HG03439 (cell line): ENCODE results near the gene ODAD4.

ENCODE experiments used
- ATAC-seq: cut with Tn5 transposase; IDR thresholded peaks from one replicate; pipeline ENCODE4 v1.9.1; 2021; ENCODE audit warnings: mild to moderate bottlenecking, moderate library complexity; ENCODE audit not compliant: unreplicated experiment

Gene ODAD4

DNA sequence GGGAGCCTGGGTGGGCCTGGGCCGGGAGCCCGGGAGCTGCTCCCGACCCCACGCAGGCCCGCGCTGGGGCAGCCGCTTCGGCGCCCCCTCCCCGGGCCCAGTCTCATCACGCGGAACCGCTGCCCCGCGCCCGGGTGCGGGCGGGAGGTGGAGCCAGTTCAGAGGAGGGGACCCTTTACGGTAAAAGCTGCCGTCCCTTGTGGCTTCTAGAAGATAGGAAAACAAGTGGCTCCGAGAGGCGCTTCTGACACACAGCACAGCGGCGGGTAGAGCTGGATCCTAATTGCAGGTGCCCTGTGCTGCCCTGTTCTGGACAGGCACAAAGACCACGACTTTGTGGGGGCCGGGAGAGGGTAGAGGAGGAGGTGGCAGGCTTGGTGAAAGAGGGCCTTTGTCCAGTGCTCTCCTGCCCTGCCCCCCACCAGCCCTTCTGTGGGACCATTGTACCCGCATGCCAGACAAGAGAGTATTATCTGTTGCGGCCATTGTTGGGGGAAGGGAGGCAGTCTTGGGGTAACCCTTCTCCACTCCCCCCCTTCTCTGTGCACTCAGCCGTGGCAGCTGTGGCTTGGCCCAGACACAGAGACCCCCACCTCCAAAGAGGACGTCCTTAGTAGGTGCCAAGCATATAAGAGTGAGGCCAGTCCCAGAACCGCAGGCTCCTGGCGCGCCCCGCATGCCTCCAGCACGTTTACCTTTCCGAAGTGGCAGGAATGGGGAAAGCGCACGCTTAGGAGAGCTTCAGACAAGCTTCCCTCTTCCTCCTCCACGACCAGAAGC, 36.9 kb downstream of the ODAD4 start:
- no peak for ATAC-seq

DNA sequence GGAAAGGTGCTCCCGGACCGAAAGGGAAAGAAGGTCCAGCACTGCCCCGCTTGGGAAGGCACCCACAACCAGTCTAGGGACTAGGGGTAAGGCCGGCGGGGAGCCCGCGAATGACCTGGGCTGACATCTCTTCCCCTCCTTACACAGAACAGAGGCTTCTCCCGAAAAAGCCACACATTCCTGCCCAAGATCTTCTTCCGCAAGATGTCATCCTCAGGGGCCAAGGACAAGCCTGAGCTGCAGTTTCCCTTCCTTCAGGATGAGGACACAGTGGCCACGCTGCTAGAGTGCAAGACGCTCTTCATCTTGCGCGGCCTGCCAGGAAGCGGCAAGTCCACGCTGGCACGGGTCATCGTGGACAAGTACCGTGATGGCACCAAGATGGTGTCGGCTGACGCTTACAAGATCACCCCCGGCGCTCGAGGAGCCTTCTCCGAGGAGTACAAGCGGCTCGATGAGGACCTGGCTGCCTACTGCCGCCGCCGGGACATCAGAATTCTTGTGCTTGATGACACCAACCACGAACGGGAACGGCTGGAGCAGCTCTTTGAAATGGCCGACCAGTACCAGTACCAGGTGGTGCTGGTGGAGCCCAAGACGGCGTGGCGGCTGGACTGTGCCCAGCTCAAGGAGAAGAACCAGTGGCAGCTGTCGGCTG, 37.6 kb downstream of the ODAD4 start:
- ATAC-seq: no peak

DNA sequence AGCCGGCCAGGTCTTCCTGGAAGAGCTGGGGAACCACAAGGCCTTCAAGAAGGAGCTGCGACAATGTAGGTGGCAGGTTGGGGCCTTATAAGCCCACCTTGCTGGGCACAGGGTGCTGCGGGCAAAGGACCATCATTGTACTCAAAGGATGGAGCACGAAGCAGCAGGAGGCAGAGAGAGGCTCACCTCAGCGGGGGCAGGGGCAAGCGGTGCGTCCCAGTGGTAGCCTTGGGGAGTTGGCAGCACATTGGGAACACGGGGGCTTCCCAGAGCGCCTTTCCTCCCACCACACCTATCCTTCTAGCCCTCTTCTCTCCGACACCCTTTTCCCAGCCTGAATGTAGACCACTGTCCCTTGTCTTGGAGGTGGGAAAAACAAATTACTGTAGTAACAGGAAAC, 38.3 kb downstream of the ODAD4 start:
- ATAC-seq: no peak

DNA sequence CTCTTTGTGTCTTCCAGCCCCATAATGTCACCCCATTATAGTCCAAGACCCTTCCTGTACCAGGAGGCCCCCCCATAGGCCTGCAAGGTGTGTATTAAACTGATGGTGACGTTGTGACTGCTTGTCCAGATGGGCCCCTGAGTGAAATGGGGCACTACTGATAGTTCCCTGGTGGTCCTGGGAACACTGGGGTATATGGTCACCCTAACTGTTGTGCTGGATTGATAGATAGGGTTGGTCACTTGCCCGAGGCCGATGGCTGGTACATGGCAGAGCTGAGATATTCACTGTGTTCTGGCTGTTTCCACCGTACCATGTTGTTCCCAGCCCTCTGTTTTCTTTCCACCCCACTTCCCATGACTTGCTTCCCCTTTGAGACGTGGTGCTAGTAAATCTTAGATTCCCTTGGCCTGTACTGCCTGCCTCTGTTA, 40.5 kb downstream of the ODAD4 start:
- no peak for ATAC-seq

DNA sequence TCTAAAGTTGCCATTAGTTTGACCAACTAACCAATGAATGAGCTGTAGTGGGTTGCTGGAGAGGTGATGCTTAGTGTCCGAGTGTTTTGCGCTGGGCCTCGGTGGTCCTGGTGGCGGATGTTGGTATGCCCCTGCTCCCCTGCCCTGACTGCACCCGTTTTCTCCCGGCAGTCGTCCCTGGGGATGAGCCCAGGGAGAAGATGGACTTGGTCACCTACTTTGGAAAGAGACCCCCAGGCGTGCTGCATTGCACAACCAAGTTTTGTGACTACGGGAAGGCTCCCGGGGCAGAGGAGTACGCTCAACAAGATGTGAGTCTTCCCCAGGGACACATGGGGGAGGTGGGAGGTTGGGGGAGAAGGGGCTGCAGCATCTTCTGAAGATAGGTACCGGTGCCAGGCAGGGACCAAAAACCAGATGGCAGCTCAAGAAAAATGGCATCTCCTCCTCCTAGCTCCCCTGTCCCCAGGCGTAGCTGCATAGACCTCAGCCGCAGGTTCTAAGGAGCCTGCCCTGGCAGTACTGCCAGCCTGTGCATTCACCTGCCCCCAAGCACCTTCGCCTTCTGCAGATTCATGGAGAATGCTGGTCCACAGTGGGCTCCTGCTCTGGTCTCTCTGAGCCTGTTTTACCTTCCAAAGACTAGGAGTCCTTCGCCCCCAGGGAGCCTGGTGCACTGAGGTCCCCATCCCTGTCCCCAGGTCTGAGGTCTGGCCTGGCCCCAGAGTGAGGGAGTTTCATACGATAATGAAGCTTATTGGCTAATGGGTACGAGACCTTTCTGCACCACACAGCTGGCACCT, 41.5 kb downstream of the ODAD4 start:
- ATAC-seq: no peak

DNA sequence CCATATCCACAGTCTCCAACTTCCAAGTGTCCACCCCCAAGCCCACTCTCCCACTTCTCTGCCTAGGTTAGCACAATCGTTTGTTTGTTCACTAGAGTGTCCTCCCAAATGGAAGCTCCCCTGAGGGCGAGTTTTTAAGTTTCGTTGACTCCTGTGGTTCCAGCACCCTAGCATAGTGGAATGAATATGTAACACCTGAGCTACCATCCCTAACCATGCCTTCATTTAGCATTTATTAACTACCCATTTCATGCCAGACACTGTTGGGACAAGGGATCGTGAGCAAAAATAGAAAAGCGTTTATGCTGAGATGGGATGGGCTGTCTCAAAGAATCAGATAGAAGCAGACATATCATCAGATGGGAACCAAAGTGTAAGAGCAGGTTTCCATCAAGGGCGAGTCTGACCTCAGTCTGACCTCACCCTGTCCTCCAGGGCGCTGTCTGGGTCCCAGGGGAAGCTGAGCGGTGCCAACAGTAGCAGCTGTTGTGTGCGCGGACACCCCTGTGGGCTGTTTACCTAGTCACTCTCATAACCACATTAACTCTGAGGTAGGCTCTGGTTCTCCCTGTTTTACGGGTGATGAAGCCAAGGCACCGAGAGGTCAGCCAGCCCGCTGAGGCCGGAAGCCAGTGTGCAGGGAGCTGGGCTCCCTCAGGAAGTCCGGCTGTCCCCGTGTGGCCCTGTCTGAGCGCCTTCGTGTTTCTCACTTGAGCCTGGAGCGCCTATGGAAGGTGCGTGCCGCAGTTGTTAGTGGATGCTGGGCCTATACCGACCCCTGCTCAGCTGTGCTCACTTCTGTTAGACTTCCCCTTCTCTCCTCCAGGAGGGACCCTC, 42.4 kb downstream of the ODAD4 start:
- ATAC-seq: no peak

DNA sequence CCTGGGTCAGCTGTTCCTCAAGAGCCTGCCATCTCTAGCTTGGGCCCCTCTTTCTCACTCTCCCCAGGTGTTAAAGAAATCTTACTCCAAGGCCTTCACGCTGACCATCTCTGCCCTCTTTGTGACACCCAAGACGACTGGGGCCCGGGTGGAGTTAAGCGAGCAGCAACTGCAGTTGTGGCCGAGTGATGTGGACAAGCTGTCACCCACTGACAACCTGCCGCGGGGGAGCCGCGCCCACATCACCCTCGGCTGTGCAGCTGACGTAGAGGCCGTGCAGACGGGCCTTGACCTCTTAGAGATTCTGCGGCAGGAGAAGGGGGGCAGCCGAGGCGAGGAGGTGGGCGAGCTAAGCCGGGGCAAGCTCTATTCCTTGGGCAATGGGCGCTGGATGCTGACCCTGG, 43.0 kb downstream of the ODAD4 start:
- ATAC-seq: no peak

DNA sequence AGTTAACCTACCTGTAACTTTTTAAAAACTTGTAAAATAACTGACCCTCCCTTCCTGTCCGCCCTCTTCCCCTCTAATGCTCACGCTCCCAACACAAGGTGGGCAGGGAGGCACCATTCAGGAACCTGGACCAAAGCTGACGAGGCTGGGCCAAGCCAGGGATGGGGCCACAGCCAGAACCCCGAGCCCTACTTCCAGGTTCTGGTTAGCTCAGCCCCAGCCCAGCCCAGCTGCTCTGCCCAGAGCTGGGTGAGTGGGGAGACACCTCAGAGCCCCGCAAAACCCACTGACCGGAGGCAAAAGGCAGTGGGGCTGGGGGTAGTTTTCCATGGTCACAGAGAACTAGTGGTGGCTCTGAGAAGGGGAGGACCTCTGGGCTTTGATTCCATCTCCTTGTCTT, 43.6 kb downstream of the ODAD4 start:
- no peak for ATAC-seq

DNA sequence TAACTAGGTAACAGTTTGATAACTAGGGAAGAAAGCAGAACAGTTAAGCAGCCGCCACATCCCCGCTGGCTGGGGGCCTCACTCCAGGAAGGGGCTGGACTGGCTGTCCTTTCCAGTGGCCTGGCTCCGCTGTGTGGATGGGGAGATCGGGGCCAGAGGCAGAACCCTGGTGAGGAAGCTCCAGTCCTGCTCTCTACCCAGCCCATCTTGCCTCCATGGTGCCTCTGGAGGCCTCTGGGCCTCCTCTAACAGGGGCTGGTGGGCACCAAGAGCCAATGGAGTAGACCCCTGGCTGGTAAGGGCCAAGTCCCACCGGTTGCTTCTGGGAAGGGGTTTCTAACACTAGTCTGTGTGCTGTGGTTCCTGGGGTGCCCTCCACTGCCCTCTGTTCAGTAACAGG, 44.2 kb downstream of the ODAD4 start:
- no peak for ATAC-seq

DNA sequence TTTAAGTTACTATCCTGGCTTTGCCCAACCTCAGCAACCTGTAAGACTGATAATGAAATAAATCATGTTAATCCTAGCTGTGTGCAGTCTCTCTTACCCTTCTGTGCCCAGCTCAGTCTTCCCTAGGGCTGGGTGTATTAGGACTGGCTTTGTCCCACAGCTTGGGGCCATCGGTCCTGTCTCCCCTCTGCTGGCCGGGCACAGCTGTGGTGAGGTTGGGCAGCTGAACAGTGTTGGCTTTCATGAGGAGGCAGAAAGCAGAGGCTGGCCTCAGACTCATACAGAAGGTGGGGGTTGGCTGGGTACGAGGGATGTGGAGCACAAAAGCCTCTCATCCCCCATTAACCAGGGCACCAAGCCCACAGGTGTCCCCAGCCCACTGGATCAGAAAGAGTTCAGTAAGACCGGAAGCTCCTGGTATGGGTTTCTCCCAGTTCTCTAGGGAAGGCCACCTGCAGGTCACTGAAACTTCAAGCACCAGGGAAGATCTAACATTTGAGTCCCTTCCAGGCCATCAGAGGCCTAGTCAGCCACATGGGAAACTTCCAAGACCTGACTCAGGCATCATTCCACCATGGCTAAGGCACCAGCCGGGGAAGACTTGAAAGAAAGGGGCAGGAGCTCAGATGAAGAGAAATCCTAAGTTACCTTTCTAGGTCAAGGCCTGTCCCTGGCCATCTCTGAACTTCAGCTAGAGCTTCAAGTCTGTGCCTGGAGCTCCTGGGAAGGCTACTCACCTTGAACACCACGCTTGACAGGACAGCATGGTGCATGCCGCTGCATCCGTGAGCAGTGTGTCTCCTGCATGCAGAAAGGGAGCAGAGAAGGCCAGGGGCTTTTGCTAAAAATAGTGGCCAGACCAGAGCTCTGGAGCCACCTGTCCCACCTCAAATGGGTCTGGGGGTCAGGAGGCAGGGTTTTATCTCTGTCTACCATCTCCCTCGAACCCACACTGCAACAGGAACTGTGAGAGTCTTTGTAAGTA, 45.0 kb downstream of the ODAD4 start:
- ATAC-seq: no peak

DNA sequence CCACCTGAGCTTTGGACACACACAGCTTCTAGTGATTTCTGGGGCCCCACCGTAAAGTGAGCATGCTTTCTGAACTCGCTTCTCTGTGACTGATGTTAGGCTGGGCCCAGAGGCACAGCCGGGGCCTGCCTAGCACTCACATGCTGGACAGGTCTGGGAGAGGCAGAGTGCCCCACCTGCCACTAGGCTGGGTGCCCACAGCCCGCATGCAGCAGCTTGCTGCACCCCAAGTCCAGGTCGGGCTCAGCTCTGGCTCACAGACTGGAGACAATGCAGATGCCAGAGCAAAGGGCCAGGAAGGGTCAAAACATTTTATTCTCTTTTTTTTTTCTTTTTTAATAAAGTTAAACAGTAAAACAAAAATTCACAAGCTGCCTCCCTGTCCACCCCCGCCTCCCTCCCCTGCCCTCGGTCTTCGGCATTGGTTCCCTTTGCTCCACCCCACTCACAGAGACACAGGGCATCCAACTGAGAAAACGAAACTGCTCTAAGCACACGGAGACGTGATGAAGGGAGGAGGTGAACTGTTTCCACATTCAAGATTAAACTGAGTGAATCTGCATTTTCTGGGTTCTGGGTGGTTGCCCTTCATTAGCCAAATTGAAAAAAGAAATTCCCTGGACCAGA, 45.8 kb downstream of the ODAD4 start:
- no peak for ATAC-seq

DNA sequence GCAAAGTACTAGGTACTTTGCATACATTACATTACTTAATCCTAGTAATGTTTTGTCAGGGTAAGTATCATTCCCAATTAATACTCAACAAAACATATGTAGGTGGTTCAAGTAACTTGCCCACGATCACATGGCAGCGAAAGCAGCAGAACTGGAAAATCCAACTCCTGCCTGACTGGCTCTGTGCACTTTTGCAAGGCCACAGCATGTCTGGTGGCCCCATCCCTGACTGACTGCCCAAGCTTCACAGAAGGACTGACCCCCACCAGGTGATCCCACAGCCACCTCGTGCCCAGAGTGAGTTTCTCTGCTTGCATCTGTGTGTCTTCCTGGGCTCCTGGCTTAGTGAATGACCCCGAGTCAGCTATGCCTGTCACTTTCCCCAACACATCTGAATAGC, 47.6 kb downstream of the ODAD4 start:
- ATAC-seq: no peak

DNA sequence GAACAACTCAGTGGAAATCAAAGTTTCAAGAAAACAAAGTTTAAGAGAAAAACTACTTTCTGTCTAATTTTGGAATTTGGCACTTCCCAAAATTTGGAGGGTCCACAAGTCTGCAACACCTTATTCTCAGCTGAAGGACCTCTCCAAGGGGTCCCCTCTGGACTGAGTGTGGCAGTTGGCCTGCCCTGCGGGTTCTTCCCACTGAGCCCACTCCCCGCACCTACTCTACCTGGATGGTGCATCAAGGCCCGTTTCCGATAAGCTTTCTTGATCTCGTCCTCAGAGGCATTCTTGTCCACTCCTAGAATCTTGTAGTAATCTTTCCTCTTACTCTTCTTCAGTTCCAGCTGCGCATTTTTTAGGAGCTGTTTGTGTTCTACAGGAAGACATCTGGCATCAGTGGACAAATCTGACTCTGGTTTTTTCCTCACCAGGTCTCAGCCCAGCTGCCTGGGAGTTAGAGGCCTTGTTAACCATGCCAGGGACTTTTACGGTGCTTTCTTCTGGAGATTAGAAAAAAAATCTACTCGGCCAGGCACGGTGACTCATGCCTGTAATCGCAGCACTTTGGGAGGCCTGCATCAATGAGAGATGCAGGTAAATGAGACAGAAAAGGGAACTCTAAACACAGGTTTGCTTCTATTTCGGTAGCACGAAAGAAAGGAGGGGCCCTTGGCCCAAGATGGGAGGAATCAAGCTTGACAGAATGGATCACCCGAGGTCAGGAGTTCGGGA, 51.8 kb downstream of the ODAD4 start:
- ATAC-seq: no peak

DNA sequence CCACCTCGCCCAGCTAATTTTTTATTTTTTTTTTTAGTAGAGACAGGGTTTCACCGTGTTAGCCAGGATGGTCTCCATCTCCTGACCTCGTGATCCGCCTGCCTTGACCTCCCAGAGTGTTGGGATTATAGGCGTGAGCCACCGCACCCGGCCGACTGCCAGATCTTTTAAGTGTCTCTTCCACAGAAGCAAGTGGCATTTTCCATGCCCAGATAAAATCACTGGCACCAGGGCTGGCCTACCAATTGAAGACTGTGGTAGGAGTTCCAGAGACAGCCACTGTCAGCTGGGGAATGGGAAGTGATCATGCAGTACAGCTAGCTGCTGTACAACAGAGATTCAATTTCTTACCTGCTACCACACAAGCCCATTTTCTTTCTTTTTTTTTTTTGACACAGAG, 54.0 kb downstream of the ODAD4 start:
- no peak for ATAC-seq

DNA sequence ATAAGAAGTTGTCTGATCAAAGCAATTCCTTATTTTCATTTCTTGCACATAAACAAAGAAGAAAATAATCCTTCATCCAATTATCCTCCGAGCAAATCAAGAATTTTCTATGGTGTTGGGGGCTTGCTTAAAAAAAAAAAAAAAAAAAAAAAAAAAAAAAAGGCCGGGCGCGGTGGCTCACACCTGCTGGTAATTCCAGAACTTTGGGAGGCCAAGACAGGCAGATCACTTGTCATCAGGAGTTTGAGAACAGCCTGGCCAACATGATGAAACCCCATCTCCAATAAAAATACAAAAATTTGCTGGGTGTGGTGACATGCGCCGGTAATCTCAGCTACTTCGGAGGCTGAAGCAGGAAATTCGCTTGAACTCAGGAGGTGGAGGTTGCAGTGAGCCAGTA, 55.5 kb downstream of the ODAD4 start:
- ATAC-seq: no peak

DNA sequence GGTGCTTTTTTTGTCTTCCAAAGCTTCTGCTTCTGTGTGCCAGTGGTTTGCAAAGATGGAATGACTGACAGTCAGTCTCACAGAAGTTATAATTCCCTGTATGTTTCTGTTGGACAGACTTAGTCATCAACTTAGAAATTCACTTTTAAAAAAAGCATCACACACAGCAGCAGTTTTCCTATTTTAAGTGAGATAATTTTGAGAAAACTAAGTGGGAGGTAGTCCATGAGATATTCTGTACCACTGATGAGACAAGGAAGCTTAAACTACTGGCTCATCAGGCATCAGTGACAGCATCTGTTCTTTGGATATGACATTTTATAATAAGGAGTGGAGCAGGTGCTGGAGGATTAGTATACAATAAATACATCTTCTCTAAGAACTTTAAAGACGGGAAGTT, 56.2 kb downstream of the ODAD4 start:
- ATAC-seq: no peak

DNA sequence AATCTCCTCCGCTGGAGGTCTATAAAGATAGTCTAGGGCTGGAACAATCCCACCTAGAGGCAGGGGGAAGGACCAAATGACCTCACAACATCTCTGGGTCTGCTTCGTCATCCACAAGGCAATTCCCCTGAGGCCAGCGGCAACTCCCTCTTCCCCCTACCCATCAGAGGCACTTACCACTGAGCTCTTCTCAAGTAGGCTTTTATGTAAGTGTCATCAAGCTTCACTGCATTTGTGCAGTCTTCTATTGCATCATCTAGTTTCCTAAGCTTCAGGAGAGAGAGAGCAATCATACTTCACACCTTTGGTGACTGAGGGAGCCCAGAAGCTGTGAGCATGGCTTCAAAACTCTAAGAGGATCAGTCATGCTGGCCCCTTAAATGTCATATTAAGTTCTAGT, 57.2 kb downstream of the ODAD4 start:
- no peak for ATAC-seq

DNA sequence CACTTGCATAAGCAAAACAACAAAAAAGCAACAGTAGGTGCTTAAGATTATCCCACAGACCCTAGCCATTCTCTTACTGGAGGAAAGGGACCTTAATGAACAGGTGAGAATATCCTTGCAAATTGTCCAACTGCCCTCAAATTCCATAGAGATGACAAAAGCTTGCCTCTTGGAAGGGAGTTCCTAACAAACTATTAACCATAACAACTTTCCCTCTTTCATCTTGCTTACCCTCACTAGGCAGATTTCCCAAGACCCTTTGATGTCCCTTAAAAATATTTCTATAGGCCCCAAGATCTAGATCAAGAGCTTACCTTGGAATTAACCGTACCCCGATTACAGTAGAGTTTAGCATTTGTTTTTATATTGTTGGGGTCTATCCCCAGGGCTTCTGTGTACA, 58.0 kb downstream of the ODAD4 start:
- ATAC-seq: no peak
